Erythroblast (primary cell): Measurements from ENCODE around the gene SRSF4.
"Not testable (repeated sequence)": the region's sequence is repeated elsewhere in the genome, so short reads cannot be mapped to it uniquely, and the experiment has no call there.

Experiments used
- DNase-seq, 2 experiments: peaks; one replicate each; lab custom pipeline; 2025; lab: John Stamatoyannopoulos, UW
- GATA1 ChIP-seq: IDR thresholded peaks from 2 replicates; pipeline ENCODE4 v1.6.1; 2011; ENCODE audit warnings: low read depth, mild to moderate bottlenecking, control low read depth, low read length, moderate library complexity
- POLR2A ChIP-seq: IDR thresholded peaks from 2 replicates; pipeline ENCODE4 v1.6.1; 2011; ENCODE audit warnings: mild to moderate bottlenecking, low read length

Gene SRSF4

DNA sequence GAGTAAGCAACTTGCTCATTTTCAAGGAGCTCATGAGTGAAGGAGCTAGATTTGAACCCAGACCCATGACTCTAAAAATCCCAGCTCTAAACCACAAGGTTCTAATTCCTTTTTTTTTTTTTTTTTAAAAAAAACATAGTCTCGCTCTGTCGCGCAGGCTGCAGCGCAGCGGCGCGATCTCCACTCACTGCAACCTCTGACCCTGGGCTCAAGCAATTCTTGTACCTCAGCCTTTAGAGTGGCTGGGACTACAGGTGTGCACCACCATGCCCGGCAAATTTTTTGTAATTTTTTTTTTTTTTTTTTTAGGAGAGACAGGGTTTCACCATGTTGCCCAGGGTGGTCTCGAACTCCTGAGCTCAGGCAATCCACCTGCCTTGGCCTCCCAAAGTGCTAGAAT lies 13.8 kb downstream of the SRSF4 start:
- no peak for TF ChIP-seq POLR2A
- no peak for TF ChIP-seq GATA1
- no peak for DNase-seq

DNA sequence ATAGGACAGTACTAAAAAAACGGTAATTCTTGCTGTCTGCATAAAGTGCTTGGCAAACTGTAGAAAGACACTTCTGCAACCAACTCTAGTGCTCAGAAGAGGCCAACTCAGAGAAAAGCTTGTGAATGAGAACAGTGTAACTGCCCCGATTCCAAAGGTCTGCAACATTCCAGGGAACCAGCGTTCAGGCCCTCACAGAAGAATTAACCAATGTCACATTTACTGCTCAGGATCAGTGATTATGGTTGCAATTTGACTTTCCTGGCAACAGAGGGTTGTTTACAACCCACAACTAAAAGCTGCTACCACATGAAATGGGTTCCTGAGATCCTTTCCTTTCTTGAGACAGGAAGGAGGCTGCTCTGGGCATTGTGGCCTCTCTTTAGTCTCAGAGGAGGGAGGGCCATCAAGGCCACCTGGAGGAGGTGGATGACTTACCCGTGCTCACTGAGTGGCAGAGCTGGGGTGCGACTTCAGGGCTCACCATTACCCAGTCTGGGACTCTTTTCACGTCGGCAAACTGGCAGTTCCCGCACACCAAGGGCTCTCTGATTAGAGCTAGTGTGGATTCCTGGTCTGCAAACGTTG lies 15.3 kb downstream of the SRSF4 start:
- TF ChIP-seq GATA1 (no peak), POLR2A (no peak)
- no peak for DNase-seq

DNA sequence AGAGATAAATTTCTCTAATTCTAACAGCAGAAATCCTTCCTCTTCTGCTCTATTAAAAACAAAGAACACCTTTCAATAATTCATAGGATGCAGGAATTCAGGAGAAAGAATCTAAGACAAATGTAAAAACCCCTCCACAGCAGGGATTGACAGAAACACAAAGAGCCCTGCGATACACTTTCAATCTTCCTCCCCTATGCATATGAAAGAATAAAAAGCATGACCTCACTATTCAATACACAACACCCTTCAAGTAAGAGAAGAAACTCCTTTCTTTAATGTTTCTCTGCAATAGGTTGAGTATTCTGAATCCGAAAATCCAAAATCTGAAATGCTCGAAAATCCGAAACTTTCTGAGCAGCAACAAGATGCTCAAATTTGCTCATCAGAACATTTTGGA lies 17.1 kb downstream of the SRSF4 start:
- TF ChIP-seq GATA1 (no peak), POLR2A (no peak)
- no peak for DNase-seq

DNA sequence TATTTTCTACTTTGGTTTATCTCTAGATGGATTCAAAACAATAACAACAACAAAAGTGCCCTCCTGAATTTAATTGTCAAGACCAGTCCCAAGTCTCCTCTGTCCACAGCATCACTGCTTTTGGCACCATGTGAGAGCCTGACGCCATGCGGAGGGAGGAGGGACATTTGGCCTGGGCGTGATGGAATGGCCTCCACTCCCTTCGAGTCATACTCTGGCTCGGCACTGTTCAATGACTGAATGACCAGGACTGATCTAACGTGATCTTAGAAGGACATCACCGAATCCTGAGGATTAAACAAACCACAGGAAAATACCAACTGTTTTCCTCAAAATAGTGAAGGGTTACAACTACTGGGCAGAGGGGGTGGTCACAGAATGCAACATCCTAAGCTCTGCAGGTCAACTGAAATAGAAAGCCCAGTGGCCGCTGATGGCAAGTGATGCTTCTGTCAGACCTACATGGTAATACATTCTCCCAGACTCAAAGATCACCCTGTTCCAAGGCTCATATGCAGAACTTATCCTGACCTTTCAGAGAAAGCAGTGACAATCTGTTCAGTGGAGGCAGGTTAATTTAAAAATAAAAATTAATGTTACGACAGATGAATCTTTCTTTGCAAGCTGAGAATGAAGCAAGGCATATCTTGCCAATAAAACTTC lies 19.1 kb downstream of the SRSF4 start:
- no peak for DNase-seq
- TF ChIP-seq POLR2A: no peak
- no peak for TF ChIP-seq GATA1

DNA sequence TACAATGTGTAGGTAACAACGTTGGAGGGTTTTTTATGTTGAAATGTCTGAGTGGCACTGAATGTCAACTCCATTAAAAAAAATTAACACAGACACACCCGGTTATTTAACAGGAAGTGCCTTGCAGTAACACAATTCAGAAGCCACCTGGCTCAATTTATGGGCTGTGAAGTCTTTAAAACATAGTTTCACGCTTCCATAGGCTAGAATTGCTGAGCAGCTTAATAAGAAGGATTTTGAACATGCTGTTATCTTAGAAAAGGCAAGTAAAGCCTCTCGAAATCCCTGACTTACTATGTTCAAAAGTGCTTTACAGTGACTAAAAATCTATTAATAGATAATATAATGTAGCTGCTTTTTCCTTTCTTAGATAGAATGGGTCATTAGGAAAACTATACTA lies 19.7 kb downstream of the SRSF4 start:
- DNase-seq: no peak
- no peak for TF ChIP-seq POLR2A
- no peak for TF ChIP-seq GATA1

DNA sequence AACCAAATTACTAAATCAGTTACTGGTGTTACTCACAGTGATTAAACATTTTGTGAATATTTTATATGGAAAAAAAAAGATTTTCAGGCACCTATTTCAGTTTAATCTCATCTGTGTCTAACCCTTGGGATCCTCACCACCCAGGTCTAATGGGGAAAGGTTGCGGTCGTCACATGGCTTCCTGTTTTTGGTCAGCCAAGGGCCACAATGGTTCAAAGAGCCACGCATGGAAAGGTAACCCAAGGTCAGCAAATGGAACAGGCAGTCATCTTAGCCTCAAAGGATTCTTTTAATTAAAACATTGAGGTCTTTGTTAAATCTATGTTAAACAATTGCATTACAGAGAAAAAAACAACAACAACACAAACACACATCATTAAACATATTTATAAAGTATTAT lies 21.9 kb downstream of the SRSF4 start:
- TF ChIP-seq POLR2A: no peak
- no peak for TF ChIP-seq GATA1
- DNase-seq: no peak

DNA sequence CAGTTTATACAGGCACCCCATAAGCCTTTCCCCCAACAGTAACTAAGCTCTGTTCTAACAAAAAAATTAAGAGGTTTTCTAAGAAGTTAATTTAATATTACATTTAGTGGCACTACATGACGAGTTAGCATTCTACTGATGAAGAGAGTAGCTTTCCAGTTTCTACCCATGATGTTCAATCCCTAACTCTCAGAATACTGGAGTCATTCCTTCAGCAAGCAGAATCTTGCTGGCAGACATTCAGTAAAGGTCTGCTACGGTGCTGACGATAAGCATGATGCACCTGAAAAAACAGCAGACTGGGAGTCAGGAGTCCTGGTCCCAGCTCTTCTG lies 24.5 kb downstream of the SRSF4 start:
- no peak for DNase-seq
- no peak for TF ChIP-seq POLR2A
- no peak for TF ChIP-seq GATA1

DNA sequence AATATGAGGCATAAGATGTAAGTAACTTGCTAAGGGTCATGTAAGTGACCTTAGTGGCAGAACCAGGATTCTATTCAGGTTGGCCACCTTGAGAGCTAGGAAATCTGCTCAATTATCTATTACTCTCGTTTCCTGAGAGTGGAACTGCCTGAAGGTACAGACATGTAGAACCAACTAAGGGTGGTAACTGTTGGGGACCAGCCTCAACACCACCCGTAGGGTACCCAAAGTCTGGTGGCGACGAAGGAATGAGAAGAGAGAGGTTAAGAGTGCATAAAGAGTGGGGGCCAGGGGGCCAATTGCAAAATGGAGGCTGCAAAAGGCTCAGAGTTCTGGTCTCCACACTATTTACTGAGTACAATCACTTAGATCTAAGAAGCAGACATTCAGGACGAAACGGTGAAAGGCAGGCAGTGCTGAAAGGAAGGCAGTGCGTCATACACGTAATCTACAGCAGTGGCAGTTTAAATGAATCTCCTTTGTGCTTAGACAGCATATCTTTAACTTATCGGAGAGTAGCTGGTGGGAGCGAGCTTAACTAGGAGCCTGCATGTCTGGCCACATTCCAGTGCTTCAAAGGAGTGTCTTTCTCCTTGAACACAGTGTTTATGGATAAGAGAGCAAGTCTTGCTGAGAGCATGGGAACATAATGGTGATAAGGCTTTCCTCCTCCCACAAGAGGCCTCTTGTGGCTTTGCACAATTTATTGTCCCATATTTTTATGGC lies 25.0 kb downstream of the SRSF4 start:
- TF ChIP-seq POLR2A: peak; percentile 26
- no peak for TF ChIP-seq GATA1
- peak; percentile 85 to 95 for DNase-seq

DNA sequence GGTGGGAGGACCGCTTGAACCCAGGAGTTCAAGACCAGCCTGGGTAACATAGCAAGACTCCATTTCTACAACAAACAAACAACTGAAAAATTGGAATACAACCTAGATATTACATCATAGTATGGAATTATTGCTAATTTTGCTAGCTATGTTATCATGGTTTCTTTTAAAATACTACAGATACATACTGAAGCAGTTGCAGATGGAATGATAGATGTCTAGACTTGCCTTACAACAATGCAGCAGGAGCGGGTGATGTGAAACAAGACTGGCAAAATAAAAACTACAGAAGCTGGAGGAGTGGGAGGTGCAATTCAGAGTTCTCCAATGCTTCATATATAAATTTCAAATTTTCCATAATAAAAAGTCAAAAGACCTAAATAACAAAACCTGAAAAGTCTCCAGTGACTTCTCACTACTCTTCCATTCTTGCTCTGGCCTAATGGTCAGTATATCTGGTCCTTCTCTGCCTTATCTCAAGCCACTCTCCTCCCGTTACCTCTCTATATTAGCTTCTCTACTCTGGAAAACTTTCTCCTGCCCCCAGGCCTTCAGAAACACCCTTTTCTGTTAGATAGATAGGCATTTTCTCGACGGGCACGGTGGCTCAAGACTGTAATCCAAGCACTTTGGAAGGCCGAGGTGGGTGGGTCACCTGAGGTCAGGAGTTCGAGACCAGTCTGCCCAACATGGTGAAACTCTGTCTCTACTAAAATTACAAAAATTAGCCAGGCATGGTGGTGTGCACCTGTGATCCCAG lies 29.5 kb downstream of the SRSF4 start:
- TF ChIP-seq POLR2A (no peak), GATA1 (no peak)
- no peak for DNase-seq

DNA sequence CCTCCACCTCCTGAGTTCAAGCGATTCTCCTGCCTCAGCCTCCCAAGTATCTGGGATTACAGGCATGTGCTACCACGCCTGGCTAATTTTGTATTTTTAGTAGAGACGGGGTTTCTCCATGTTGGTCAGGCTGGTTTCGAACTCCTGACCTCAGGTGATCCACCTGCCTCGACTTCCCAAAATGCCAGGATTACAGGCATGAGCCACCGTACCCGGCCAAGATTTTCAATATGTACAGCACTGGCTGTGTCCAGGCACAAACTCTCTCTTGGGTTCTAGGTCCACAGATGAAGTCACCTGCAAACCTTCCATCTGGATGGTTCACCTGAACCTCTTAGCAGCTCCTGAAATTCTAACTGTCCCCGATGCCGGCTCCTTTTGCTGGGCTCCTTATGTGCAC lies 31.4 kb downstream of the SRSF4 start:
- DNase-seq: not testable (repeated sequence)

DNA sequence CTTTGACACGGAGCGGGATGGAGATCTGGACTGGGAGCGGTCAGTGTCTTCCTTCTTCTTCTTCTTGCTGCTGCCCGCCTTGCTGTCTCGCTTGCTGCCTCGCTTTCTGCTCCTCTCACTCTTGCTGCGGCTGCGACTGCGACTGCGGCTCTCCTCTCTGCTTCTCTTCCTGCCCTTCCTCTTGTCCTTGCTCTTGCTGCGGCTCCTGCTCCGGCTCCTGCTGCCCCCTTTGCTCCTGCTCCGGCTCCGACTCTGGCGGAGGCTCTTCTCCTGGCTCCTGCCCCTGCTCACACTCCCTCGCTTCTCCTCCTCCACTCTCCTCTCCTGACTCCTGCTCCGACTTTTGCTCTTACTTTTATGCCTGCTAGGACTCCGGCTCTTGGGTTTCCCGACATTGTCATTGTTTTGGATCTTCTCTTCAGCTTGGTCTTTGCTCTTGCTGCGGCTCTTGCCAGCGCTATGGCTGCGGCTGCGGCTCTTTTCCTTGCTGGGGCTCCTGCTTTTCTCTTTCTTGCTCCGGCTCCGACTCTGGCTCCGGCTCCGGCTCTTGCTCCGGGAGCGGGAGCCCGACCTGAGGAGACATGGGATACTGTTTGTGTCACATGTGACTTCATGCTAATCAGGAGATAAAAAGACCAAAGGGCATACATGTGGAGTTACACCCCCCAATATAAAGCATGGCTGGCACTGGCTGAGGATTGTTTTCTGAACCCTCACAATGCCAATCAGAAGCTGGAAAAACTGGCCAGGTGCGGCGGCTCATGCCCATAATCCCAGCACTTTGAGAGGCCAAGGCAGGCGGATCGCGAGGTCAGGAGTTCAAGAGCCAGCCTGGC lies 32.8 kb downstream of the SRSF4 start:
- no peak for DNase-seq
- TF ChIP-seq GATA1 (no peak), POLR2A (no peak)

DNA sequence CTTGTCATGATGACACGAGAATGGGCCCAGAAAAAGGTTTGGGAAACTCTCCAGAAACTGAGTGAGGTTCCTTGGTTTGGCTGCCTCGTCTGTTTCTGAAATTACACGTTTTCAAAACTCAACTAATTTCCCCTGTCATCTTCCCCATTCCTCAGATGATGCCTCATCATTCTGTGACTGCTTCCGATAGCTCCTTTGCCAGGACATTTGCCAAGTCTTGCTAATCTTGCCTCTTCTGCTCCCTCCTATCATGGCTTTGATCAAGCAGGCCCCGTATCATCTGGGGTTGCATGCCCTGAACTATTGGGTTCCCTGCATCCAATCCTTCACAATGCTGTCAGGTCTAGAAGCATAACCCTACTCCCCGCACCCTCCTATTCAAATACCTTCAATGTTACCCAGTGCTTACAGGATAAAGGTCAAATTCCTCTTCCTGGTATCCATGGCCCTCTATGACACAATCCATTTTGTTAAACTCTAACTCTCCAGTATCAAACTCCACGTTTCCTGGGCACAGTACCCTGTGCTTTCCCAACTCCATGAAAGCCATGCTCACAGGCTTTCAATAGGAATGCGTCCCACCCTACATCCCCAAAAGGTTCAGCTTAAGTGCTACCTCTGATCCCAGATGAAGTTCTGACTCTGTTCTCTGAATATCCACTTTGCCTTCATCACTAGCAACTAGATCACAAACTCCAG lies 35.8 kb downstream of the SRSF4 start:
- TF ChIP-seq GATA1 (no peak), POLR2A (no peak)
- peak; percentile 89 to 92 for DNase-seq

DNA sequence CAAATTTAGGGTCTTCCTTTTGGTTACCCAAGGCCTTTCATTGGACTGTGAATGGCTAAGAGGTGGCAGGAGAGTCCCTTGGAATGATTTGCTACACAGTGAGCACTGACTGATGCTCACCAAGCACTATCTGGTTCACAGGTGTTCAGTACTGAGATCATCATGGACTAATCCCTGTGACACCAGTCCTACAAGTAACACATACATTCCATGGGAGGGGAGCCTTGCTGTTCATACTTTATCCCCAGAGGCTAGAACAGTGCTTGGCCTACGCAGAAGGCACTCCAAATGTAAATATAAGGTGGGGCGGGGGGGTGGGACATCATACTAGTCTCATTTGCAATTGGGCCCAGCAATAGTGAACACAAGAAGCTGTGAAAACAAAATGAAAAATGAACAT lies 37.5 kb downstream of the SRSF4 start:
- DNase-seq: no peak
- no peak for TF ChIP-seq POLR2A
- TF ChIP-seq GATA1: no peak
